ENCODE results near the gene NHLH1.

DNA sequence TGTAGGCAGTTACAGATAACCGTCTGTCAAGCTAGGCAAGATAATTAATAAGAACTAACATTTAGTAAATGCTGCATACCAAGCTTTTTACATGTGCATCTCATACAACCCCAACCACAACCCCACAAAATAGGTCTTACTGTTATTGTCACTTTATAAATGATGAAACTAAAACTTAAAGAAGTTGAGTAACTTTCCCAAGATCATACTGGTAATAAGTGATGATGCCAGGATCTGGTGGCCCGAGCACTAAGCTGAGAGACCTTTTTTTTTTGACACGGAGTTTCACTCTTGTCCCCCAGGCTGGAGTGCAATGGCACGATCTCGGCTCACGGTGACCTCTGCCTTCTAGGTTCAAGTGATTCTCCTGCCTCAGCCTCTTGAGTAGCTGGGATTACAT lies 21.9 kb upstream of the NHLH1 start:
- TF ChIP-seq, protein P1, sequence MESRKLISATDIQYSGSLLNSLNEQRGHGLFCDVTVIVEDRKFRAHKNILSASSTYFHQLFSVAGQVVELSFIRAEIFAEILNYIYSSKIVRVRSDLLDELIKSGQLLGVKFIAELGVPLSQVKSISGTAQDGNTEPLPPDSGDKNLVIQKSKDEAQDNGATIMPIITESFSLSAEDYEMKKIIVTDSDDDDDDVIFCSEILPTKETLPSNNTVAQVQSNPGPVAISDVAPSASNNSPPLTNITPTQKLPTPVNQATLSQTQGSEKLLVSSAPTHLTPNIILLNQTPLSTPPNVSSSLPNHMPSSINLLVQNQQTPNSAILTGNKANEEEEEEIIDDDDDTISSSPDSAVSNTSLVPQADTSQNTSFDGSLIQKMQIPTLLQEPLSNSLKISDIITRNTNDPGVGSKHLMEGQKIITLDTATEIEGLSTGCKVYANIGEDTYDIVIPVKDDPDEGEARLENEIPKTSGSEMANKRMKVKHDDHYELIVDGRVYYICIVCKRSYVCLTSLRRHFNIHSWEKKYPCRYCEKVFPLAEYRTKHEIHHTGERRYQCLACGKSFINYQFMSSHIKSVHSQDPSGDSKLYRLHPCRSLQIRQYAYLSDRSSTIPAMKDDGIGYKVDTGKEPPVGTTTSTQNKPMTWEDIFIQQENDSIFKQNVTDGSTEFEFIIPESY (IDR thresholded peaks at IDR 0.05) = no peak
- TF ChIP-seq, protein P2, sequence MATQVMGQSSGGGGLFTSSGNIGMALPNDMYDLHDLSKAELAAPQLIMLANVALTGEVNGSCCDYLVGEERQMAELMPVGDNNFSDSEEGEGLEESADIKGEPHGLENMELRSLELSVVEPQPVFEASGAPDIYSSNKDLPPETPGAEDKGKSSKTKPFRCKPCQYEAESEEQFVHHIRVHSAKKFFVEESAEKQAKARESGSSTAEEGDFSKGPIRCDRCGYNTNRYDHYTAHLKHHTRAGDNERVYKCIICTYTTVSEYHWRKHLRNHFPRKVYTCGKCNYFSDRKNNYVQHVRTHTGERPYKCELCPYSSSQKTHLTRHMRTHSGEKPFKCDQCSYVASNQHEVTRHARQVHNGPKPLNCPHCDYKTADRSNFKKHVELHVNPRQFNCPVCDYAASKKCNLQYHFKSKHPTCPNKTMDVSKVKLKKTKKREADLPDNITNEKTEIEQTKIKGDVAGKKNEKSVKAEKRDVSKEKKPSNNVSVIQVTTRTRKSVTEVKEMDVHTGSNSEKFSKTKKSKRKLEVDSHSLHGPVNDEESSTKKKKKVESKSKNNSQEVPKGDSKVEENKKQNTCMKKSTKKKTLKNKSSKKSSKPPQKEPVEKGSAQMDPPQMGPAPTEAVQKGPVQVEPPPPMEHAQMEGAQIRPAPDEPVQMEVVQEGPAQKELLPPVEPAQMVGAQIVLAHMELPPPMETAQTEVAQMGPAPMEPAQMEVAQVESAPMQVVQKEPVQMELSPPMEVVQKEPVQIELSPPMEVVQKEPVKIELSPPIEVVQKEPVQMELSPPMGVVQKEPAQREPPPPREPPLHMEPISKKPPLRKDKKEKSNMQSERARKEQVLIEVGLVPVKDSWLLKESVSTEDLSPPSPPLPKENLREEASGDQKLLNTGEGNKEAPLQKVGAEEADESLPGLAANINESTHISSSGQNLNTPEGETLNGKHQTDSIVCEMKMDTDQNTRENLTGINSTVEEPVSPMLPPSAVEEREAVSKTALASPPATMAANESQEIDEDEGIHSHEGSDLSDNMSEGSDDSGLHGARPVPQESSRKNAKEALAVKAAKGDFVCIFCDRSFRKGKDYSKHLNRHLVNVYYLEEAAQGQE (IDR thresholded peaks at IDR 0.05) = no peak
- TF ChIP-seq, protein P3, sequence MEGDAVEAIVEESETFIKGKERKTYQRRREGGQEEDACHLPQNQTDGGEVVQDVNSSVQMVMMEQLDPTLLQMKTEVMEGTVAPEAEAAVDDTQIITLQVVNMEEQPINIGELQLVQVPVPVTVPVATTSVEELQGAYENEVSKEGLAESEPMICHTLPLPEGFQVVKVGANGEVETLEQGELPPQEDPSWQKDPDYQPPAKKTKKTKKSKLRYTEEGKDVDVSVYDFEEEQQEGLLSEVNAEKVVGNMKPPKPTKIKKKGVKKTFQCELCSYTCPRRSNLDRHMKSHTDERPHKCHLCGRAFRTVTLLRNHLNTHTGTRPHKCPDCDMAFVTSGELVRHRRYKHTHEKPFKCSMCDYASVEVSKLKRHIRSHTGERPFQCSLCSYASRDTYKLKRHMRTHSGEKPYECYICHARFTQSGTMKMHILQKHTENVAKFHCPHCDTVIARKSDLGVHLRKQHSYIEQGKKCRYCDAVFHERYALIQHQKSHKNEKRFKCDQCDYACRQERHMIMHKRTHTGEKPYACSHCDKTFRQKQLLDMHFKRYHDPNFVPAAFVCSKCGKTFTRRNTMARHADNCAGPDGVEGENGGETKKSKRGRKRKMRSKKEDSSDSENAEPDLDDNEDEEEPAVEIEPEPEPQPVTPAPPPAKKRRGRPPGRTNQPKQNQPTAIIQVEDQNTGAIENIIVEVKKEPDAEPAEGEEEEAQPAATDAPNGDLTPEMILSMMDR (IDR thresholded peaks at IDR 0.05; ENCODE audit: low read depth, low read length, missing input control) = no peak
- TF ChIP-seq TAF1 (conservative IDR thresholded peaks at IDR 0.05) (no peak), GABPA (IDR thresholded peaks at IDR 0.05 in 1 of 2, conservative IDR thresholded peaks at IDR 0.05 in 1 of 2) (no peak), FOXA1 (IDR thresholded peaks at IDR 0.05) (no peak), YY1 (IDR thresholded peaks at IDR 0.05) (no peak), RAD21 (IDR thresholded peaks at IDR 0.05) (no peak)
- TF ChIP-seq, protein P4, sequence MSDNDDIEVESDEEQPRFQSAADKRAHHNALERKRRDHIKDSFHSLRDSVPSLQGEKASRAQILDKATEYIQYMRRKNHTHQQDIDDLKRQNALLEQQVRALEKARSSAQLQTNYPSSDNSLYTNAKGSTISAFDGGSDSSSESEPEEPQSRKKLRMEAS (IDR thresholded peaks at IDR 0.05) = no peak

Measured in liver (tissue), 3 donors.